Activated T-helper 1 cell treated with anti-CD3 and anti-CD28 coated beads, Interleukin-2, amount 50 U/mL, for 16 hours (primary cell): ENCODE measurements around the gene MUC12.
"Not testable (repeated sequence)": the region's sequence is repeated elsewhere in the genome, so short reads cannot be mapped to it uniquely, and the experiment has no call there.

ENCODE experiments used
- DNase-seq, 2 donors: peaks; one replicate each; pipeline ENCODE4 v3.0.0-alpha.2; 2020; ENCODE audit warnings: low read depth in 1 of 2, low spot score in 1 of 2

MUC12 gene

DNA sequence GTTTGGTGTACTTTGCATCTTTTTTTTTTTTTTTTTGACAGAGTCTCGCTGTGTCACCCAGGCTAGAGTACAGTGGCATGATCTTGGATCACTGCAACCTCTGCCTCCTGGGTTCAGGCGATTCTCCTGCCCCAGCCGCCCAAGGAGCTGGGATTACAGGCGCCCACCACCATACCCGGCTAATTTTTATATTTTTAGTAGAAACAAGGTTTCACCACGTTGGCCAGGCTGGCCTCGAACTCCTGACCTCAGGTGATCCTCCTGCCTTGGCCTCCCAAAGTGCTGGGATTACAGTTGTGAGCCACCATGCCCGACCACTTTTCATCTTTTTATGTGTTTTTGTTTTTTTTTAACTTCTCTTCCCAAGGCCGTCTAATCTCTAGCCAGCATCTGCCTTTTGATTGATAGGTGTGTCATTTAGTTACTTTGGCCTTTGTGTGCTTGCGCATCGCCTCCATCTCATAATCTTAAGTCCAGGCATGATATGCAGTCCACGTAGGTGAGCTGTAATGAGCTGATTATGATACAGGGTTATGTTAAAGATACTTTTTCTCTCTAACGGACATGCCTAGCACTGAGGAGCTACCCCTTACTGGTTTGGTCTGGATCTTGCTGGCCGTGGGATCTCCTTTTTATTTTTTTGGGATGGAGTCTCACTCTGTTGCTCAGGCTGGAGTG, 15.0 kb downstream of the MUC12 start:
- DNase-seq: not testable (repeated sequence)

DNA sequence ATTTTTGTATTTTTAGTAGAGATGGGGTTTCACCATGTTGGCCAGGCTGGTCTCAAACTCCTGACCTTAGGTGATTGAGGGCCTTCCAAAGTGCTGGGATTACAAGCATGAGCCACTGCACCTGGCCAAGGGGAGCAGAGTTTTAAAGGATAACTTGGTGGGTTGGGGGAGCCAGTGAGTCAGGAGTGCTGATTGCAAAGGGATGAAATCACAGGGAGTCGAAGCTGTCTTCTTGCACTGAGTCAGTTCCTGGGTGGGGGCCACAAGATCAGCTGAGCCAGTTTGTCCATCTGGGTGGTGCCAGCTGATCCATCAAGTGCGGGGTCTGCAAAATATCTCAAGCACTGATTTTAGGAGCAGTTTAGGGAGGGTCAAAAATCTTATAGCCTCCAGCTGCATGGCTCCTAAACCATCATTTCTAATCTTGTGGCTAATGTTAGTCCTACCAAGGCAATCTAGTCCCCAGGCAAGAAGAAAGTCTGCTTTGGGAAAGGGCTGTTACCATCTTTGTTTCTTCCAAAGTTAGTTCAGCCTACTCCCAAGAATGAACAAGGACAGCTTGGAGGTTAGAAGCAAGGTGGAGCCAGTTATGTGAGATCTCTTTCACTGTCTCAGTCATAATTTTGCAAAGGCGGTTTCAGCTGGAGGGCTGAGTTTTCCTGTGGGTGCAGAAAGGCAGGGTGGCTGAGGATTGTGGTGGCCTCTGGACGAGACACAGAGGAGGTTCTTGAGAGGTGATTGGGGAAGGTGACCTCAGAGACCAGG, 15.8 kb downstream of the MUC12 start:
- DNase-seq: not testable (repeated sequence)

DNA sequence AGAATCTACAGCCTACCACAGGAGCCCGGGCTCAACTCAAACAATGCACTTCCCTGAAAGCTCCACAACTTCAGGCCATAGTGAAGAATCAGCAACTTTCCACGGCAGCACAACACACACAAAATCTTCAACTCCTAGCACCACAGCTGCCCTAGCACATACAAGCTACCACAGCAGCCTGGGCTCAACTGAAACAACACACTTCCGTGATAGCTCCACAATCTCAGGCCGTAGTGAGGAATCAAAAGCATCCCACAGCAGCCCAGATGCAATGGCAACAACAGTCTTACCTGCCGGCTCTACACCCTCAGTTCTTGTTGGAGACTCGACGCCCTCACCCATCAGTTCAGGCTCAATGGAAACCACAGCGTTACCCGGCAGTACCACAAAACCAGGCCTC, 22.3 kb downstream of the MUC12 start:
- no peak for DNase-seq

DNA sequence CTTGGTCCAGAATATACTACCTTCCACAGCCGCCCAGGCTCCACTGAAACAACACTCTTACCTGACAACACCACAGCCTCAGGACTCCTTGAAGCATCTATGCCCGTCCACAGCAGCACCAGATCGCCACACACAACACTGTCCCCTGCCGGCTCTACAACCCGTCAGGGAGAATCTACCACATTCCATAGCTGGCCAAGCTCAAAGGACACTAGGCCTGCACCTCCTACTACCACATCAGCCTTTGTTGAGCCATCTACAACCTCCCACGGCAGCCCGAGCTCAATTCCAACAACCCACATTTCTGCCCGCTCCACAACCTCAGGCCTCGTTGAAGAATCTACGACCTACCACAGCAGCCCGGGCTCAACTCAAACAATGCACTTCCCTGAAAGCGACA, 22.9 kb downstream of the MUC12 start:
- DNase-seq: not testable (repeated sequence)

DNA sequence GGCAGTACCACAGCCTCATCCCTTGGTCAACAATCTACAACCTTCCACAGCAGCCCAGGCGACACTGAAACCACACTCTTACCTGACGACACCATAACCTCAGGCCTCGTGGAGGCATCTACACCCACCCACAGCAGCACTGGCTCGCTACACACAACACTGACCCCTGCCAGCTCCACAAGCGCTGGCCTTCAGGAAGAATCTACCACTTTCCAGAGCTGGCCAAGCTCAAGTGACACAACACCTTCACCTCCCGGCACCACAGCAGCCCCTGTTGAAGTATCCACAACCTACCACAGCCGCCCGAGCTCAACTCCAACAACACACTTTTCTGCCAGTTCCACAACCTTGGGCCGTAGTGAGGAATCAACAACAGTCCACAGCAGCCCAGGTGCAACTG, 25.3 kb downstream of the MUC12 start:
- DNase-seq: not testable (repeated sequence)

DNA sequence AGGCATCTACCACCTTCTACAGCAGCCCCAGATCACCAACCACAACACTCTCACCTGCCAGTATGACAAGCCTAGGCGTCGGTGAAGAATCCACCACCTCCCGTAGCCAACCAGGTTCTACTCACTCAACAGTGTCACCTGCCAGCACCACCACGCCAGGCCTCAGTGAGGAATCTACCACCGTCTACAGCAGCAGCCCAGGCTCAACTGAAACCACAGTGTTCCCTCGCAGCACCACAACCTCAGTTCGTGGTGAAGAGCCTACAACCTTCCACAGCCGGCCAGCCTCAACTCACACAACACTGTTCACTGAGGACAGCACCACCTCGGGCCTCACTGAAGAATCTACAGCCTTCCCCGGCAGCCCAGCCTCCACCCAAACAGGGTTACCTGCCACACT, 29.2 kb downstream of the MUC12 start:
- not testable (repeated sequence) for DNase-seq

DNA sequence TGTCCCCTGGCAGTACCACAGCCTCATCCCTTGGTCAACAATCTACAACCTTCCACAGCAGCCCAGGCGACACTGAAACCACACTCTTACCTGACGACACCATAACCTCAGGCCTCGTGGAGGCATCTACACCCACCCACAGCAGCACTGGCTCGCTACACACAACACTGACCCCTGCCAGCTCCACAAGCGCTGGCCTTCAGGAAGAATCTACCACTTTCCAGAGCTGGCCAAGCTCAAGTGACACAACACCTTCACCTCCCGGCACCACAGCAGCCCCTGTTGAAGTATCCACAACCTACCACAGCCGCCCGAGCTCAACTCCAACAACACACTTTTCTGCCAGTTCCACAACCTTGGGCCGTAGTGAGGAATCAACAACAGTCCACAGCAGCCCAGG, 30.0 kb downstream of the MUC12 start:
- DNase-seq: not testable (repeated sequence)

DNA sequence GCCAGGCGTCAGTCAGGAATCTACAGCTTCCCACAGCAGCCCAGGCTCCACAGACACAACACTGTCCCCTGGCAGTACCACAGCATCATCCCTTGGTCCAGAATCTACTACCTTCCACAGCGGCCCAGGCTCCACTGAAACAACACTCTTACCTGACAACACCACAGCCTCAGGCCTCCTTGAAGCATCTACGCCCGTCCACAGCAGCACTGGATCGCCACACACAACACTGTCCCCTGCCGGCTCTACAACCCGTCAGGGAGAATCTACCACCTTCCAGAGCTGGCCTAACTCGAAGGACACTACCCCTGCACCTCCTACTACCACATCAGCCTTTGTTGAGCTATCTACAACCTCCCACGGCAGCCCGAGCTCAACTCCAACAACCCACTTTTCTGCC, 30.7 kb downstream of the MUC12 start:
- not testable (repeated sequence) for DNase-seq

DNA sequence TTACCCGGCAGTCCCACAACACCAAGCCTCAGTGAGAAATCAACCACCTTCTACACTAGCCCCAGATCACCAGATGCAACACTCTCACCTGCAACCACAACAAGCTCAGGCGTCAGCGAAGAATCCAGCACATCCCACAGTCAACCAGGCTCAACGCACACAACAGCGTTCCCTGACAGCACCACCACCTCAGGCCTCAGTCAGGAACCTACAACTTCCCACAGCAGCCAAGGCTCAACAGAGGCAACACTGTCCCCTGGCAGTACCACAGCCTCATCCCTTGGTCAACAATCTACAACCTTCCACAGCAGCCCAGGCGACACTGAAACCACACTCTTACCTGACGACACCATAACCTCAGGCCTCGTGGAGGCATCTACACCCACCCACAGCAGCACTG, 33.0 kb downstream of the MUC12 start:
- not testable (repeated sequence) for DNase-seq

DNA sequence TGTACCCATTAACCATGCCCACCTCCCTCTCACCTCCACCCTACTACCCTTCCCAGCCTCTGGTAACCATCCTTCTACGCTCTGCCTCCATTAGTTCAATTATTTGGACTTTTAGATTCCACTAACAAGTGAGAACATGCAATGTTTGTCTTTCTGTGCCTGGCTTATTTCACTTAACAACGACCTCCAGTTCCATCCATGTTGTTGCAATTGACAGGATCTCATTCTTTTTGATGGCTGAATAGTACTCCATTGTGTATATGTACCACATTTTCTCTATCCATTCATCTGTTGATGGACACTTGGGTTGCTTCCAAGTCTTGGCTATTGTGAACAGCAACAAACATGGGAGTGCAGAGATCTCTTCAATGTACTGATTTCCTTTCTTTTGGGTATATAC, 38.0 kb downstream of the MUC12 start:
- not testable (repeated sequence) for DNase-seq

DNA sequence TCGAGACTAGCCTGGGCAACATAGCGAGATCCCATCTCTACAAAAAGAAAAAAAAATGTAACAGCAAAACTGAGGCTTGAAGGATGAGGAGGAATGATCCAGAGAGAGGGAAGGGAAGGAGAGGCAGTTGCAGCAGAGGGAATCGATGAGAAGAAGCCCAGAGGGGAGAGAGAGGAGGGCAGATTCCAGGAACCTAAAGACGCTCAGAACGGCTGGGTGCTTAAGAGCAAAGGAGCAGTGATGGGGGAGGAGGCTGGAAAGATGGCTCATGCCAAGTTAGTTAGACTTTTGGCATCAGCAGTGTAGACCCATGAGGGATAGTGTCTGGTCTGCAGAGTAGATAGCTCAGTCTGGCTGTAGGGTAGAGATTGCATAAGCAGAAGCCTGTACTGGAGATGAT, 40.3 kb downstream of the MUC12 start:
- no peak for DNase-seq

DNA sequence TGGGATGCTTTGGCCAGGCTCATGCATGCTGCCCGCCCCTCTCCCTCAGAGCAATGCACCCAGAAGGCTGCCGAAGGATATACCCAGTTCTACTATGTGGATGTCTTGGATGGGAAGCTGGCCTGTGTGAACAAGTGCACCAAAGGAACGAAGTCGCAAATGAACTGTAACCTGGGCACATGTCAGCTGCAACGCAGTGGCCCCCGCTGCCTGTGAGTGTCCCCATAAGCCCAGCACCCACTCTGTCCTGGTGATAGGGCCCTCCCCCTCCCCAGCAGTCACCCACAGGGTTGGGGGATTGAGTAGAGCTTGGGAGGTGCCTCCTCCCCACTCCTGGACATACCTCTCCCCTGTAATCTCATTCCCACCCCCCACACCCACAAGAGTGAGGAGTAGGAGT, 43.6 kb downstream of the MUC12 start:
- no peak for DNase-seq

DNA sequence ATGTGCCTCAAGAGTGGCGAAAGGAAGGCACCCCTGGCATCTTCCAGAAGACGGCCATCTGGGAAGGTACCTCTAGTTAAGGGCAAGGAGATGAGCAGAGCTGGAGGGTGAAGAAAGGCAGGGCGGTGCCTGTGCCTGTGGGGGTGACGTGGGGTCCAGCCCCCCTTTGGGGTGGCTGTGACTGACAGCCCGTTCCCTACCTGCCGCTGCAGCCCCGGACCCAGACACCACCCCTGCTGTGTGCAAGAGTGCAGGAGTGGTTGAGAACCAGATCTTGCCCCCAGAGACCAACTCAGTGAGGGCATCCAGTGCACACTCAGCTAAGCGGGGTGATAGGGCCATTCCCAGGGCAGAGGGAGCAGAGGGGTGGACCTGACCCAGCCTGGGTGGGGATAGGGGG, 46.3 kb downstream of the MUC12 start:
- no peak for DNase-seq

DNA sequence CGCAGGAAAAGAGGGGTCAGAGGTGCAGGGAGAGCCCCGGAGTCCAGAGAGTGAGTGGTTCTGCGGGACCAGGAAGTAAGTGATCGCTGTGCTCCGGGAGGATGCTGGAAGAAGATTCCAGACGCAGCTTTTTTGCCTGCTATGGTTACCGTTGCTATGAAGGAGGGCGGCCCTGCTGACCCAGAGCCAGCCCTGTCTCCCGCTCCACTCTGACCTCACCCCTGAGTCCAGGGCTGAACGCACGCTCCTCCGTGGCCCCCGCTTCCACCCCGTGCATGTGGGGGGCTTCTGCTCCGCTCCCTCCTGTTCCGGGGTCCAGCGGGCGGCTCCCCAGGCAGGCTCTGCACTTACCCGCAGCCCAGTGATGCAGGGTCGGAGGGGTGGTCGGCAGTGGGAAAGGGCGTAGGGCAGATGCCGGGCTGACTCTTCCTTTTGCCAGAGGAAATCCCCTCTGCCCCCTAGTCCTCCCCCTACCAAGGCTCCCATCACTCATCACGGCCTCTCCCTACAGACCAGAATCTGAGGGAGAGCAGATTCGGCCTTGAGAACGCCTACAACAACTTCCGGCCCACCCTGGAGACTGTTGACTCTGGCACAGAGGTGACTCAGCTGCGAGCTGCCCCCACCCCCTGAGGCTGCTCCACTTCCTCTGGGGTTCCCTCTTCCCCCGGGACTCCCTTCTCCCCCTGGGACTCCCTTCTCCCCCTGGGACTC, 47.9 kb downstream of the MUC12 start:
- DNase-seq: peak; percentile 39 to 52

DNA sequence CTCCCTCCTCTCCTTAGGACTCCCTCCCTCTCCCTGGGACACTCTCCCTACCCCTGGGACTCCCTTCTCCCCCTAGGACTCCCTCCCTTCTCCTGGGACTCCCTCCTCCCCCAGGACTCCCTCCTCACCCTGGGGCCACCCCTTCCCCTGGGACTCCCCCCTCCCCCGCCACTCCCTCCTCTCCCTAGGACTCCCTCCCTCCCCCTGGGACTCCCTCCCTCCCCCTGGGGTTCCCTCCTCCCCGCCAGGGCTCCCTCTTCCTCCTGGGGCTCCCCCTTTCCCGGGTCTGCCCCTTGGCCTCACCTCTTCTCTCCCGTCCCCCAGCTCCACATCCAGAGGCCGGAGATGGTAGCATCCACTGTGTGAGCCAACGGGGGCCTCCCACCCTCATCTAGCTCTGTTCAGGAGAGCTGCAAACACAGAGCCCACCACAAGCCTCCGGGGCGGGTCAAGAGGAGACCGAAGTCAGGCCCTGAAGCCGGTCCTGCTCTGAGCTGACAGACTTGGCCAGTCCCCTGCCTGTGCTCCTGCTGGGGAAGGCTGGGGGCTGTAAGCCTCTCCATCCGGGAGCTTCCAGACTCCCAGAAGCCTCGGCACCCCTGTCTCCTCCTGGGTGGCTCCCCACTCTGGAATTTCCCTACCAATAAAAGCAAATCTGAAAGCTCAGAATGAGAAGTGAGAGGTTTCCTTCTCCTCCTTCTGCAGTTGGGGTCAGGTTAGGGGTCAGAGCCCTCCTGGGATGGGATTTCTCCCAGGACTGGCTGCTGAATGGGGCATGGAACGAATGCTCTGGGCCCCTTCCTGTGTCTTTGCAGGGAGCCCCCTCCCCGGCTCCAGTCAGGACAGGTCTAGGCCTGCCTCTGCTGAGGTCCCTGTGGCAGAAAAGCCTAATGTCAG, 49.2 kb downstream of the MUC12 start:
- no peak for DNase-seq

DNA sequence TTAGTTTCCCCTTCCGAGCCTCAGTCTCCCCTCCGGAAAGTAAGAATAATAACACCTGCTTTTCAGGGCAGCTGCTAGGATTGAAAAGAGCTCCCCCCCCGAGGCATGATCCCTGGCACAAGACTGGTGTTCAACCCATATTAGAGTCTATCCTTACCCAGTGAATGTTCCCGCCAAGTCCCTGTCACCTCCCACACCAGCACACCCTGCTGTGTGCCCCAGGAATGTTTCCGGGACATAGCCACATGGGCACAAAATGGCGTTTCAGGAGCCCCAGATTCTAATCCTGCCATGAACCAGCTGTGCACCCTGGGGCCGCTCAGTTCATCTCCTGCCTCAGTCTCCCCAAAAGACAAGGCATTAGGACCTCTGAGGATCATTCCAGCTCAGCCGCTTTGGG, 51.1 kb downstream of the MUC12 start:
- DNase-seq: no peak

DNA sequence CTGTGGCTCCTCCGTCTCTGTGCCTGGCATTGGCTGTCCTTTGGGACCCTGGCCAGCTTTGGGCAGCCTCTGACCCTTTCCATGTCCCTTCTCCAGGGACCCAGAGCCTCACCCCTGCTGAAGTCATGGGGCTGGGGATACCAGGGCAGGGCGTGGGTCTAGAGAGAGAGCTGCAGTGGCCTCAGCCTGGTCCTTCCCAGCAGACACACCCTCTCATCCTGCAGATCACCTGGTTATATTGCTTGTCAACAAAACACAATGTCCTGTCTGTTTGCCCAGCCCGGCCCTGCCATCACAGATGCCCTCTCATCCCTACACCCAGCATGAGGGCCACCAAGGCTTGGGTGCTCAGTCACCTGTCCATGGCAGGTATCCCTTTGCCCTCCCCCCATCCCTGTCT, 52.3 kb downstream of the MUC12 start:
- no peak for DNase-seq

DNA sequence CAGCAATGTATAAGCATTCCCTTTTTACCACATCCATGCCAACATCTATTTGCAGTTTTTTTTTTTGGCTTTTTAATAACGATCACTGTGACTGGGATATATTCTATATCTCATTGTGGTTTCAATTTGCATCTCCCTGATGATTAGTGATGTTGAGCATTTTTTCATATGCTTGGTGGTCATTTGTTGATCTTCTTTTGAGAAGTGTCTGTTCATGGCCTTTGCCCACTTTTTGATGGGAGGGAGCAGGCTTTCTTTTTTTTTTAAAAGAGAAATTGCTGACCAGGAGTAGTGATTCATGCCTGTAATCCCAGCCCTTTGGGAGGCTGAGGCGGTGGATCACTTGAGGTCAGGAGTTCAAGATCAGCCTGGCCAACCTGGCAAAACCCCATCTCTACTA, 54.5 kb downstream of the MUC12 start:
- no peak for DNase-seq

DNA sequence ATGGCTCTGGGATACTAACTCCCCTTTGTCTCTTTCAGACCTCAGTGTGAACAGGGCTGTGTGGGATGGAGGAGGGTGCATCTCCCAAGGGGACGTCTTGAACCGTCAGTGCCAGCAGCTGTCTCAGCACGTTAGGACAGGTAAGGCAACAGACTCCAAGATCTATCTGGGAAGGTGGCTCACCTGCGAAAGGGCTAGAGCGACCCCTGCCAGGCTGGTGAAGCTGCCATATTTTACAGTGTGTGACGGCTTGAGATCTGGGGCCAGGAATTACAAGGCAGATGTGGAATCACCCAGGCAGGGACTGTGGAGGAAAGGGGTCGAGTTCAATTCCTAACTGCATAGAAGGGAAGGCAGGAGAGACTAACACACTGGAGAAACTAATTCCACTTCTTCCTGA, 61.7 kb downstream of the MUC12 start:
- no peak for DNase-seq

DNA sequence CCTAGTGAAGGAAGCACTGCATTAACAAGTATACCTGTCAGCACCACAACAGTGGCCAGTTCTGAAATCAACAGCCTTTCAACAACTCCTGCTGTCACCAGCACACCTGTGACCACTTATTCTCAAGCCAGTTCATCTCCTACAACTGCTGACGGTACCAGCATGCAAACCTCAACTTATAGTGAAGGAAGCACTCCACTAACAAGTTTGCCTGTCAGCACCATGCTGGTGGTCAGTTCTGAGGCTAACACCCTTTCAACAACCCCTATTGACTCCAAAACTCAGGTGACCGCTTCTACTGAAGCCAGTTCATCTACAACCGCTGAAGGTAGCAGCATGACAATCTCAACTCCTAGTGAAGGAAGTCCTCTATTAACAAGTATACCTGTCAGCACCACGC, 66.6 kb downstream of the MUC12 start:
- no peak for DNase-seq

DNA sequence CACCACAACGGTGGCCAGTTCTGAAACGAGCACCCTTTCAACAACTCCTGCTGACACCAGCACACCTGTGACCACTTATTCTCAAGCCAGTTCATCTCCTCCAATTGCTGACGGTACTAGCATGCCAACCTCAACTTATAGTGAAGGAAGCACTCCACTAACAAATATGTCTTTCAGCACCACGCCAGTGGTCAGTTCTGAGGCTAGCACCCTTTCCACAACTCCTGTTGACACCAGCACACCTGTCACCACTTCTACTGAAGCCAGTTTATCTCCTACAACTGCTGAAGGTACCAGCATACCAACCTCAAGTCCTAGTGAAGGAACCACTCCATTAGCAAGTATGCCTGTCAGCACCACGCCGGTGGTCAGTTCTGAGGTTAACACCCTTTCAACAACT, 71.9 kb downstream of the MUC12 start:
- DNase-seq: not testable (repeated sequence)
